Measurements from ENCODE around the gene CARNS1. TPM values are rescaled to one million over a fixed set of nuclear protein-coding genes. Genes with fewer than 3 reads are reported as not detected.

CARNS1 gene
- total RNA-seq, 1 donor from 2014 or later, result 1.7 TPM

DNA sequence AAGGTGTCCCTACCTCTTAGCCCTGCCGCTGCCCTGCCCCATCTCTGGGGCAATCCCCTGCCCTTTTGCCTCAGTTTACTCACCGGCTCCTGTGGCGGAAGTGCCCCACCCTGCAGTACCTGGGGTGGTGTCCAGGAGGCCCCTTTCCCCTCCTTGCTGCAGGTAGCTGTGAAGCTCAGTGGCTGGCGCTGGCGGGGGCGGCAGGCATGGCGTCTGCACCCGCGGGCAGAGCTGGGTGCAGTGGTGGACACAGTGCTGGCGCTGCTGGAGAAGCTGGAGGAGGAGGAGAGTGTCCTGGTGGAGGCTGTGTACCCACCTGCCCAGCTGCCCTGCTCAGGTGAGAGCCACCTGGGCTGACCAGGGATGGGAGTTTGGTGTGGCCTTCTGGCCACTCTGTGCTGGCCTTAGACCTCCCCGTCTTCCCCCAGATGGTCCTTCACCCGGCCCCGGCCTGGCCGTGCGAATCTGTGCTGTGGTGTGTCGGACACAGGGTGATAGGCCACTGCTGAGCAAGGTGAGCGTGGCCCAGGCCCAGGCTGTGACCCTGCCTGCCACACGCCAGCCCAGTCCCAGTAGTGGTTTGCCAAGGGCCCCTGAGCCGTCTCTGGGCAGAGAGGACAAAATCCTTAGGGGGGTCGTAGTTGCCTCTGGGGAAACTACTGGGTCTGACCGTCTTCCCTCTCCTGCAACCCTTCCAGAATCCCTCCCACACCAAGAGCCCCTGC is 4.0 kb downstream of the CARNS1 start:
- Histone ChIP-seq H3K4me1 (peaks cover 62% of the 10 kb centered on the region), H3K36me3 (no peaks in the 10 kb centered on the region), H3K27ac (no peak overlapping the region), H3K27me3 (peaks cover 5% of the 10 kb centered on the region), H3K9me3 (no peaks in the 10 kb centered on the region), H3K4me3 (no peak overlapping the region)
- TF ChIP-seq POLR2AphosphoS5 (IDR thresholded peaks at IDR 0.05; ENCODE audit: insufficient read depth in 1 of 2, low read depth in 1 of 2) (no peak), POLR2A (IDR thresholded peaks at IDR 0.05) (no peak)
- TF ChIP-seq, protein P1, sequence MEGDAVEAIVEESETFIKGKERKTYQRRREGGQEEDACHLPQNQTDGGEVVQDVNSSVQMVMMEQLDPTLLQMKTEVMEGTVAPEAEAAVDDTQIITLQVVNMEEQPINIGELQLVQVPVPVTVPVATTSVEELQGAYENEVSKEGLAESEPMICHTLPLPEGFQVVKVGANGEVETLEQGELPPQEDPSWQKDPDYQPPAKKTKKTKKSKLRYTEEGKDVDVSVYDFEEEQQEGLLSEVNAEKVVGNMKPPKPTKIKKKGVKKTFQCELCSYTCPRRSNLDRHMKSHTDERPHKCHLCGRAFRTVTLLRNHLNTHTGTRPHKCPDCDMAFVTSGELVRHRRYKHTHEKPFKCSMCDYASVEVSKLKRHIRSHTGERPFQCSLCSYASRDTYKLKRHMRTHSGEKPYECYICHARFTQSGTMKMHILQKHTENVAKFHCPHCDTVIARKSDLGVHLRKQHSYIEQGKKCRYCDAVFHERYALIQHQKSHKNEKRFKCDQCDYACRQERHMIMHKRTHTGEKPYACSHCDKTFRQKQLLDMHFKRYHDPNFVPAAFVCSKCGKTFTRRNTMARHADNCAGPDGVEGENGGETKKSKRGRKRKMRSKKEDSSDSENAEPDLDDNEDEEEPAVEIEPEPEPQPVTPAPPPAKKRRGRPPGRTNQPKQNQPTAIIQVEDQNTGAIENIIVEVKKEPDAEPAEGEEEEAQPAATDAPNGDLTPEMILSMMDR (IDR thresholded peaks at IDR 0.05), result no peak
- intact Hi-C loops (cut with DNase I), result loop anchor here (5.0 kb wide), 1 partner anchor 48 kb away; the partner anchor contains the start of gene TMEM134
- no peak for DNase-seq (ENCODE audit: extremely low spot score in 2 of 2)

DNA sequence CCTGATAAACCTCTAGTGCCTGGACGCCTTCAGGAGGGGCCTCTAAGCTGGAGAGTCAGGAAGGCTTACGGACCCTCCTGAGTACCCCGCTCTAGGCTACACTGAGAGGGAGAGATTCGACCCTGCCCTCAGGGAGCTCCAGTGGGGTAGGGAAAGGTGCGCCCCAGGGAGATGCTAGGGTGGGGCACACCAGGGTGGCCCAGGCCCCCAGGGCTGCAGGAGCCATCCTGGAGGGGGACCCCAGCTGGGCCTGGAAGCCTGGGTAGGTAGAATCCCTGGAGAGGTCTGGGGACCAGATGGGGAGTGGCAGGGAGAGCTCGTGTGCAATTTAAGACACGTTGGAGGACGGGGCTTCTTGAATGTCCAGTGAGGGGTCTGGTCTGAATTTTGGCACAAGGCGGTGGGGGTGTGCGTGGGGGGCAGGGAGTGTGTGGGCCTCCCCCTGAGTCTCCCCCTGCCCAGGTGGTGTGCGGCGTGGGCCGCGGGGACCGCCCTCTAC is 4.7 kb downstream of the CARNS1 start:
- H3K27me3 ChIP-seq, result peaks cover under 1% of the 10 kb centered on the region
- peaks cover 56% of the 10 kb centered on the region for H3K4me1 ChIP-seq
- no peaks in the 10 kb centered on the region for H3K9me3 ChIP-seq
- TF ChIP-seq POLR2AphosphoS5 (IDR thresholded peaks at IDR 0.05; ENCODE audit: insufficient read depth in 1 of 2, low read depth in 1 of 2) (no peak), POLR2A (IDR thresholded peaks at IDR 0.05) (no peak)
- TF ChIP-seq, protein P1 (IDR thresholded peaks at IDR 0.05), result no peak
- H3K36me3 ChIP-seq, result no peaks in the 10 kb centered on the region
- peak overlapping the region; percentile 59 to 83 for H3K4me3 ChIP-seq
- DNase-seq (ENCODE audit: extremely low spot score in 2 of 2), result no peak
- H3K27ac ChIP-seq, result peak overlapping the region; percentile 76
- intact Hi-C loops (cut with DNase I), result loop anchor here (5.0 kb wide), 1 partner anchor 47 kb away; the partner anchor contains the start of gene TMEM134

DNA sequence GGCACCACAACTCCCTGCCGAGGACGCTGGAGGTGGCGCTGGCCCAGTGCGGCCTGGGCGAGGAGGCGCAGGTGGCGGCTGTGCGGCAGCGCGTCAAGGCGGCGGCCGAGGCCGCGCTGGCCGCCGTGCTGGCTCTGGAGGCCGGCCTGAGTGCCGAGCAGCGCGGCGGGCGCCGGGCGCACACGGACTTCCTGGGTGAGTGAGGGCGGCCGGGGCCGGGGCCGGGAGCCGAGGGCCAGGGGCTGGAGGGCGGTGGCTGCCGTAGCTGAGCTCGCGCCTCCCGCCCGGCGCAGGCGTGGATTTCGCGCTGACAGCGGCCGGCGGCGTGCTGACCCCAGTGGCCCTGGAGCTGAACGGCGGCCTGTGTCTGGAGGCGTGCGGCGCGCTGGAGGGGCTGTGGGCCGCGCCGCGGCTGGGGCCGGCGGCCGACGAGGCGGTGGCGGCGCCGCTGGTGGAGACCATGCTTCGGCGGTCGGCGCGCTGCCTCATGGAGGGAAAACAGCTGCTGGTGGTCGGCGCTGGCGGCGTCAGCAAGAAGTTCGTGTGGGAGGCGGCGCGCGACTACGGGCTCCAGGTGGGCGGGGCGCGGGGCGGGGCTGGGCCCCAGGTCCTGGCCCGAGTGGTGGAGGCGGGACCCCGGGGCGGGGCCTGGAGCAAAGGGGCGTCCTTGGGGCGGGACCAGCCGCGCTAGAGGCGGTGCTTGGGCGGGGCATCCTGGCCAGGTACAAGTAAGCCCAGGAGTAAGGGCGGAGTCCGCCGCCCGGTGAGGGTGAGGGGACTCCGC is 5.4 kb downstream of the CARNS1 start:
- no peaks in the 10 kb centered on the region for H3K9me3 ChIP-seq
- TF ChIP-seq POLR2A (IDR thresholded peaks at IDR 0.05) (peak in 1 of 2 donors; percentile 62), POLR2AphosphoS5 (IDR thresholded peaks at IDR 0.05; ENCODE audit: insufficient read depth in 1 of 2, low read depth in 1 of 2) (no peak)
- TF ChIP-seq, protein P1 (IDR thresholded peaks at IDR 0.05), result no peak
- H3K27me3 ChIP-seq, result no peaks in the 10 kb centered on the region
- DNase-seq (ENCODE audit: extremely low spot score in 2 of 2), result peak; percentile 95 to 99
- intact Hi-C loops (cut with DNase I), result loop anchor here (5.0 kb wide), 1 partner anchor 46 kb away; the partner anchor contains the start of gene TMEM134
- H3K4me3 ChIP-seq, result peak overlapping the region; percentile 59 to 83
- peaks cover 50% of the 10 kb centered on the region for H3K4me1 ChIP-seq
- peak overlapping the region; percentile 76 for H3K27ac ChIP-seq
- H3K36me3 ChIP-seq, result no peaks in the 10 kb centered on the region

DNA sequence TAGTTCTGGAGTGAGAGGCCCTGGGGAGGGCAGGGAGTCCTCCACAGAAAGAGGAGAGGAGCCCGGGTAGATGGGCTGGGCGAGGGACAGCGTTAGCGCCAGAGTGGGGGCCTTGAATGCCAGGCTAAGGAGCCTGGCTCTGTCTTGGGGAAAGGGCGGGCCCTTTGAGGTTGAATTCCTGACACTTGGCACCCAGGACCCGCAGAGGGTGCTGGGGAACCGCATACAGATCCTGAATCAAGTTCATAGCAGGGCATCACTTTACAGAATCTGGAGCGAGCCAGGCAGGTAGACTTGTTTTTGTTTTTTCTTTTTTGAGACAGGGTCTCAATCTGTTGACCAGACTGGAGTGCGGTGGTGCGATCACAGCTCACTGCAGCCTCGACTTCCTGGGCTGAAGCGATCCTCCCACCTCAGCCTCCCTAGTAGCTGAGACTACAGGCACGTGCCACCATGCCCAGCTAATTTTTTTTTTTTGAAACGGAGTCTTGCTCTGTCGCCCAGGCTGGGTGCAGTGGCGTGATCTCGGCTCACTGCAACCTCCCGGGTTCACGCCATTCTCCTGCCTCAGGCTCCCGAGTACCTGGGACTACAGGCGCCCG is 6.1 kb downstream of the CARNS1 start:
- Histone ChIP-seq H3K4me3 (peak overlapping the region; percentile 59 to 83), H3K27ac (peak overlapping the region; percentile 76), H3K27me3 (no peaks in the 10 kb centered on the region), H3K9me3 (no peaks in the 10 kb centered on the region), H3K4me1 (peaks cover 43% of the 10 kb centered on the region), H3K36me3 (no peaks in the 10 kb centered on the region)
- TF ChIP-seq POLR2AphosphoS5 (IDR thresholded peaks at IDR 0.05; ENCODE audit: insufficient read depth in 1 of 2, low read depth in 1 of 2) (peak in 1 of 2 donors; percentile 60), POLR2A (IDR thresholded peaks at IDR 0.05) (no peak)
- intact Hi-C loops (cut with DNase I), result loop anchor here (5.0 kb wide), 1 partner anchor 46 kb away; the partner anchor contains the start of gene TMEM134
- no peak for DNase-seq (ENCODE audit: extremely low spot score in 2 of 2)

DNA sequence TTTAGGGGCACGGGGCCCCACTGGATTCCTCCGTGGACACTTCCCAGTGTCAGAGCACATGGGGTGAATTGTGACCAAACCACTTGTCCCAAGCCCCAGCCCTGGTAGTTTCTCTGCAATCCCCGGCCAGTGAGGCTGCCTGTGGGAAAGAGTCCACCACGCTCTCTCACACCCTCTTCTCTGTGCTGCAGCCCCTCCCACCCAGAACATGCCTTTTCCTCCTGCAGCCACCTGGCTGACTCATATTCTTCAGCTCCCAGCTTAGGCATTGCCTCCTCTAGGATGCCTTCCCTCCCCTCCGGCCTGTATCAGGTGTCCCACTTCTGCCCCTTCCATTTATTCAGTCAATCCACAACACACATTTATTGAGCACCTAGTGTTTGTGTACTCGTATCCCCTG is 7.4 kb downstream of the CARNS1 start:
- intact Hi-C loops (cut with DNase I), result loop anchor here (5.0 kb wide), 1 partner anchor 44 kb away; the partner anchor contains the start of gene TMEM134
- Histone ChIP-seq H3K9me3 (no peaks in the 10 kb centered on the region), H3K4me3 (no peak overlapping the region), H3K4me1 (peaks cover 37% of the 10 kb centered on the region), H3K36me3 (no peaks in the 10 kb centered on the region), H3K27me3 (no peaks in the 10 kb centered on the region), H3K27ac (no peak overlapping the region)
- no peak for DNase-seq (ENCODE audit: extremely low spot score in 2 of 2)
- TF ChIP-seq POLR2AphosphoS5 (IDR thresholded peaks at IDR 0.05; ENCODE audit: insufficient read depth in 1 of 2, low read depth in 1 of 2), result no peak
- TF ChIP-seq, protein P1 (IDR thresholded peaks at IDR 0.05), result no peak
- no peak for TF ChIP-seq POLR2A (IDR thresholded peaks at IDR 0.05)
